Transverse colon (tissue), 4 donors: ENCODE data around the gene ANTKMT. TPM values are rescaled to one million over a fixed set of nuclear protein-coding genes. Genes with fewer than 3 reads are reported as not detected.

Experiments
- DNase-seq: peaks from one replicate; pipeline ENCODE4 v3.0.0-alpha.2; 2019
- H3K27ac ChIP-seq, 4 donors: fragments of 200-600 bp; sonication (generic); 2 replicates each; pipeline ENCODE4 v1.5.1; 2016 to 2018; ENCODE audit warnings: inconsistent platforms in 4 of 4
- H3K27me3 ChIP-seq: fragments of 200-600 bp; sonication (generic); 2 replicates; pipeline ENCODE4 v1.5.1; 2017; ENCODE audit warnings: inconsistent platforms
- H3K36me3 ChIP-seq, 4 donors: fragments of 200-600 bp; sonication (generic); 2 replicates each; pipeline ENCODE4 v1.5.1; 2017 to 2019; ENCODE audit warnings: inconsistent platforms in 4 of 4
- H3K4me1 ChIP-seq, 4 donors: fragments of 200-600 bp; sonication (generic); 2 replicates each; pipeline ENCODE4 v1.5.1; 2017 to 2020; ENCODE audit warnings: inconsistent platforms in 4 of 4
- H3K4me3 ChIP-seq, 4 donors: fragments of 200-600 bp; sonication (generic); 1 replicate in 1 of 4; 2 replicates in 3 of 4; pipeline versions ENCODE4 v1.5.1 to v1.6.1; 2017 to 2019; ENCODE audit warnings: inconsistent platforms in 4 of 4
- H3K9me3 ChIP-seq, 2 donors: fragments of 200-600 bp; sonication (generic); 2 replicates each; pipeline ENCODE4 v1.5.1; 2017 to 2019; ENCODE audit warnings: inconsistent platforms in 2 of 2
- CTCF ChIP-seq, 5 experiments: fragments of 200-600 bp in 3 of 5; fragments of 450-650 bp in 2 of 5; sonication (generic) in 3 of 5; IDR thresholded peaks; 1 replicate in 2 of 5; 2 replicates in 3 of 5; pipeline ENCODE4 v1.5.1; 2016 to 2017; ENCODE audit warnings: antibody characterized with exemption in 5 of 5, inconsistent platforms in 3 of 5, mild to moderate bottlenecking in 2 of 5, moderate library complexity in 1 of 5
- EP300 ChIP-seq: sonication (generic); formaldehyde crosslinking; IDR thresholded peaks from one replicate; pipeline ENCODE4 v1.6.1; 2017; ENCODE audit warnings: antibody characterized with exemption, low read depth
- POLR2A ChIP-seq: fragments of 450-650 bp; IDR thresholded peaks from one replicate; pipeline ENCODE4 v1.6.1; 2016; ENCODE audit warnings: antibody characterized with exemption, mild to moderate bottlenecking, moderate library complexity
- POLR2AphosphoS5 ChIP-seq, 3 donors: sonication (generic); formaldehyde crosslinking; IDR thresholded peaks; one replicate each; pipeline ENCODE4 v1.6.1; 2016; ENCODE audit warnings: antibody characterized with exemption in 3 of 3
- WGBS, 2 donors: methylation state at CpG; one replicate each; pipeline ENCODE4 v1.1.5; 2018; ENCODE audit warnings: low coverage in 1 of 2; 5-methylcytosine and 5-hydroxymethylcytosine counted together
- in situ Hi-C, 4 donors: fragments of 200-750 bp; cut with MboI; loops; one replicate each; pipeline versions ENCODE4 v1.15.0 to v1.15.1; 2017; ENCODE audit warnings: low sequenced_read_pairs in 3 of 4, low pct_ligation_motif_present in 1 of 4, low pct_unique_long_range_greater_than_20kb in 1 of 4
- intact Hi-C: fragments of 100-400 bp; cut with DNase I; formaldehyde crosslinking; loops from one replicate; pipeline ENCODE4 v1.15.1; 2023; ENCODE audit warnings: low total_unique reads
- total RNA-seq, 4 donors: library from RNA; depleted of rRNA; stranded (reverse); fragments of >200 nt; gene quantifications; one replicate each; pipeline ENCODE4 v1.1.0, GENCODE V29; 2016

The ANTKMT gene
- total RNA-seq, 4 donors from 2014 or later, result 19.7 to 53.0 (median 38.2) TPM

- intact Hi-C loops, result loop anchor here (5.0 kb wide), 1 partner anchor 77 kb away; the partner anchor contains the start of genes CHTF18 and RPUSD1
- Histone ChIP-seq H3K9me3 (no peaks in the 10 kb centered on the region), H3K27ac (no peak overlapping the region), H3K27me3 (peaks cover 79% of the 10 kb centered on the region), H3K4me3 (no peak overlapping the region), H3K36me3 (no peaks in the 10 kb centered on the region), H3K4me1 (peaks cover 0 to 20% (median 14%) of the 10 kb centered on the region in 4 donors)
- in situ Hi-C loops, result loop anchor here in 2 of 4 donors (5.0 to 10.0 kb wide), 2 partner anchors 74 to 77 kb away; partner anchors contain the start of genes CHTF18 (in 2 of the 2) and RPUSD1 (in 2 of the 2)
- TF ChIP-seq EP300 (no peak), CTCF (IDR thresholded peaks at IDR 0.05) (no peak), POLR2AphosphoS5 (IDR thresholded peaks at IDR 0.05) (no peak), POLR2A (no peak)
- DNase-seq, result no peak
- 40 to 61% methylated on average over 1 to 21 of the region's 21 CpGs for WGBS, 2 donors
Observed at GRCh38 chr16:710500-711075, 10.4 kb upstream of the ANTKMT start.

GRCh38 chr16:711084-711483, 9.9 kb upstream of the ANTKMT start:
- intact Hi-C loops, result loop anchor here (5.0 kb wide), 1 partner anchor 76 kb away; the partner anchor contains the start of genes CHTF18 and RPUSD1
- Histone ChIP-seq H3K4me3 (no peak overlapping the region), H3K4me1 (peaks cover 3 to 23% (median 17%) of the 10 kb centered on the region in 4 donors), H3K36me3 (no peaks in the 10 kb centered on the region), H3K27me3 (peaks cover 80% of the 10 kb centered on the region), H3K9me3 (no peaks in the 10 kb centered on the region), H3K27ac (no peak overlapping the region)
- TF ChIP-seq POLR2AphosphoS5 (IDR thresholded peaks at IDR 0.05) (no peak), POLR2A (no peak), EP300 (no peak), CTCF (IDR thresholded peaks at IDR 0.05) (no peak)
- DNase-seq, result no peak
- WGBS, 2 donors, result 0 to 62% methylated on average over 1 to 12 of the region's 12 CpGs
- in situ Hi-C loops, result loop anchor here in 2 of 4 donors (5.0 to 10.0 kb wide), 2 partner anchors 74 to 76 kb away; partner anchors contain the start of genes CHTF18 (in 2 of the 2) and RPUSD1 (in 2 of the 2)

GRCh38 chr16:711548-712320, 9.2 kb upstream of the ANTKMT start:
- peaks cover 10 to 26% (median 20%) of the 10 kb centered on the region in 4 donors for H3K4me1 ChIP-seq

More at GRCh38 chr16:711548-712320, 9.2 kb upstream of the ANTKMT start:
- no peak overlapping the region for H3K27ac ChIP-seq
- in situ Hi-C loops (loop anchor here in 2 of 4 donors (5.0 to 10.0 kb wide), 2 partner anchors 73 to 76 kb away; partner anchors contain the start of genes CHTF18 (in 2 of the 2) and RPUSD1 (in 2 of the 2)), intact Hi-C loops (loop anchor here (2.0 to 5.0 kb wide), 2 partner anchors 29 to 76 kb away; partner anchors contain the start of genes CHTF18, CIAO3 and RPUSD1)
- TF ChIP-seq POLR2AphosphoS5 (IDR thresholded peaks at IDR 0.05), result no peak
- TF ChIP-seq CTCF (IDR thresholded peaks at IDR 0.05), result peak; percentile 92 to 94 (median 93)
- 10 to 24% methylated on average over 4 to 25 of the region's 25 CpGs for WGBS, 2 donors
- no peak overlapping the region for H3K4me3 ChIP-seq
- DNase-seq, result peak; percentile 85
- H3K36me3 ChIP-seq, result no peaks in the 10 kb centered on the region
- no peaks in the 10 kb centered on the region for H3K9me3 ChIP-seq
- peaks cover 80% of the 10 kb centered on the region for H3K27me3 ChIP-seq
